HG03159 (cell line): ENCODE data around the gene NEBL.

Source experiments
- ATAC-seq: cut with Tn5 transposase; IDR thresholded peaks from one replicate; pipeline ENCODE4 v1.9.1; 2021; ENCODE audit warnings: mild to moderate bottlenecking, moderate library complexity; ENCODE audit not compliant: unreplicated experiment

NEBL gene

DNA sequence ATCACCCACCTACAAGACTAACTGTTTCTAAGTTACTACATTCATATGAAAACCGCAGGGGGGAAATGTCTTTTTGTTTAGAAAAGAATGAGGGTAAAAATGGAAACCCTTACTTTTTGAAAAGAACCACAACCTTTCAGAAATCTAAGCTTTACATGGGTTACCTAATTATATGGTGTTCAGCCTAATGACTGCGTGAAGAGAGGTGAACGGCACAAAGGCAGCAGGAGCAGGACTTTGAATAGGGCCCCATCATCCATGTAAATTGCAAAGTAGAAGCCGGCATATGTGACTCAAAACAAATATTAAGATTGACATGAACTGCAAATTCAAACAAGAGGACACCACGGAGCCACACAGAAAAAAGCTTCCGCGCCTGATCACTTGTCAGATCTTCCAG, 25.1 kb downstream of the NEBL start:
- ATAC-seq, result no peak

DNA sequence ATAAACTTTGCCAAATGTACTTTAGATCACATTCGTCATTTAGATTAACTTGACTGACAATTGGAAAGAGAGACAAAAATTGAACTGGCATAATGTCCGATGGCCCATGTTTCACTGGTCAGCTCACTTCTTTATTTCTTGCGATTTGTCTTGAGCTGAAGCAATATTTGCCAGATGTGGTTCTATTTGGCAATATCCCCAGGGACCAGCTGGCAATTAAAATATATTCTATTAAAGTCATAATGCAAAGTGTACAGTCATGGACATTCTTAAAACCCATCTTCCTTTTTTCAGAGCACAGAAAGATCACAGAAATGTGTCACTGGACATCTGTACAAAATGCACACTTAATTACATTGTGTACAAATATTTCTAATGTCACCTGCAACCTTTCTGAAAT, 26.3 kb downstream of the NEBL start:
- no peak for ATAC-seq

DNA sequence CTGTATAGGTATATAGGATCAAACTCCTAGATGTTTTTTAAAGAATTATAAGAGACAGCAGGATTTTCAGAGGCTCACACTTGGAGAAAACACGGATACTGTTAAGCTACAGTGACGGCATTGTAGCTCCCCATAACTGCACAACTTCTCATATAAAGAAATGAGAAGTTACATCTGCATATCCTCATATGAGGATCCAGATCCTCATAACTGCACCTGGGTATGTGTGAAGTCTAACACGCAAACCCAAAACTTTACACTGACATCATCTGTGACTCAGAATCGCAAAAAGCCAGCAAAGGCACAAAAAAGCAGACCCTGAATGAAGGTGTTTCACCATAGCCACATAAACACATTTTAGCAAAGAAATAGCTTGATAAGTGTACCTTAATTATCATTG, 34.1 kb downstream of the NEBL start:
- ATAC-seq, result no peak

DNA sequence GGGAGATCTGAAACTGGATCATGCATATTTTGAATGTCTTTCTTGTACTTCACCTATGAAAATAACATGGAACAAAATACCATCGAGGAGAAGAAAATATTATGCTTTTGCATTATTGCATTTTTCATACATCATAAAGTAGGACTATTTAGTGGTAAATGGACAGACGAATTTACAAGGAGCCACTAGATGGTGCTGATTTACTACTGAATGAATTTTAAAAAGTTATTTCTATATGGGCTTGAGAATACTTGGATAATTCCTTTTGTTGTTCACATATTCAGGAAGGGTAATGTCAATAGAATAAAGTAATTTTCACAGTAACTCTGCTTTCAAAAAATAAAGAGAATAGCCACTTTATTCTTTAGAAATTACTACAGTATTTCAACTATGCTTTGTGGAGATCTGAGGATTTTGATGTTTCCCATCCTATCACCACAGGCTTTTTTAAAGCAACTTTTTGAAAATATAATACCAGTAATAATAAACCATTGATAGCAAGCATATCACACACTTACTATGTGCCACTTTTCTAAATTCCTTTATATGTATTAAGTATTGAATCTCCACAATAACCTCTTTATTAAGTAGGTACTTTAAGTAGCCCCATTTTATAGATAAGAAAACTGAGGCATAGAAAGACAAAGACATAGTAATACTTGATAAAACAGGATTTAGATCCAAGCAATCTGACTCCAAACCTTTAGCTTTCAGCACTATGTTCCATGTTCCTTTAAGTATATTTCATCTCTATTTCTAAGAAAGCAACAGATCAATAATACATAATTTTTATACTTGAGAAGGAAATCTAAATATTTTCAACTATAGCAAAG, 38.6 kb downstream of the NEBL start:
- ATAC-seq, result no peak

DNA sequence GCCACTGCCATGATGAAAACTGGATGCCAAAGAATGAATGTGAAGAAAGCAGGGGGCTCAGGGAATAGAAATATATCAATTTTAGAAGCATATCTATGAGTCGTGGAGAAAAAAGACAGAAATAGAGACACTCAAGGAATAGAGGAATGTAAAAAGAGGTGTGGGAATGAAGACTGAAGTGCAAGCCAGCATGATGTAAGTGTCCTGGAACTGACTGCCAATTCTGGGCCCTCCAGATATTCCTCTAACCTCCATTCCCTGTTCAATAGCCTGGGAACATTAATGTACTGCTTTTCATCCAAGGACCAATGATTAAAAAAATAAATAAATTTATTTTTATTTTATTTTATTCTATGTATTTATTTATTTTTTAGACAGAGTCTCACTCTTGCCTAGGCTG, 40.6 kb downstream of the NEBL start:
- no peak for ATAC-seq

DNA sequence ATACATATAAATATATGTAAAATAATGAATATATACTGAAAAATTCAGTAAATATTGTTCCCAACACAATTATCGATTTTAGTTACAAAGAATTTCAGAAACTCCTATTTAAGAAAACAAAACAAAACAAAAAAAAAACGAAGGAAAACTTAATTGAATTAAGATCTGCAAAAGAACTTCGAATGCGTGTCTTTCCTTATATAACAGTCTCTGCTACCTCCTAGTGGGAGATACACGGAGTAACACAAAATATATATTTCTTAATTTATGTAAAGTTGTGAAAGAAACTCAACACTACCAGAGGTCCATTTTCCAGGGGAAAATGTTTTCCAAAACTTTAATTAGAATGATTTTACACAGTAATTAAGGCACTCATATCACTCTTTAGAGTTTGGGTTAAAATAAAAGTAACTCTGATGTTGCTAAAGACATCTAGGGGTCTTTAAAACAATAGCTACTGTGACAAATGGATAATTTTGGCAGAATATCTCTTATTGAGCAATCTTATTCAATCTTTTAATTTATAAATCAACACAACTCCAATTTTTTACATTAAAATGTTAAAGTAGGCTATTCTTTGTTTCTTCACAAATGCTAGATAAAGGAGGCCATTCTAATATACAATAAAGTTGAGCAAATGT, 41.6 kb downstream of the NEBL start:
- ATAC-seq, result no peak

DNA sequence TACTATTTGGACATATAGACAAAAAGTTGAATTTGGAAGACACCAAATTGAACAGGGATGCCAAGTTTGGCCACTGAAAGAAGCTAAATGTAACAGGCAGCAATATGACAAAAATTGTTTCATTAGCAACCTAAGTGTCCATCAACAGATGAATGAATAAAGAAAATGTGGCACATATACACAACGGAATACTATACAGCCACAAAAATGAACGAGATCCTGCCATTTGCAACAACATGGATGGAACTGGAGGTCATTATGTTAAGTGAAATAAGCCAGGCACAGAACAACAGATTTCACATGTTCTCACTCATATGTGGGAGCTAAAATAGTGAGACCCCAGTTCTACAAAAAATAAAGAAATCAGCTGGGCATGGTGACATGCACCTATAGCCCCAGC, 43.8 kb downstream of the NEBL start:
- no peak for ATAC-seq

DNA sequence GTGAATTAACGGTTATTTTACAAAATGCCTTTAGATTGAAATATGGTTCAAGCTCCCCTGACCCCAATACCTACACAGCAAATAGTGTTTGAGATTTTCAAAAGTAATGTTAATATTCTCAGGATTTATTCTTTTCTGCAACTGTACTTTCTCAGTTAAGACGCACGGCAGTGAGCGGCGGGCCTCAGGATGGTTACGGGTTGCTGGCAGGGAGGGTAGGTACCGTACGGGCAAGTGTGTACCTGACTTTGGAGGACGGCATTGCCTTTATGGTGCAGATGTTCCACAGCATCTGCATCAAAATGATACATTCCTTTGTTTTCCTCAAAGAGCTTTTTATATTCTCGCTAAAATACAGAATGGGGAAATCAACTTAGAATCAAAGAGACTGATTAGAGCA, 44.8 kb downstream of the NEBL start:
- no peak for ATAC-seq

DNA sequence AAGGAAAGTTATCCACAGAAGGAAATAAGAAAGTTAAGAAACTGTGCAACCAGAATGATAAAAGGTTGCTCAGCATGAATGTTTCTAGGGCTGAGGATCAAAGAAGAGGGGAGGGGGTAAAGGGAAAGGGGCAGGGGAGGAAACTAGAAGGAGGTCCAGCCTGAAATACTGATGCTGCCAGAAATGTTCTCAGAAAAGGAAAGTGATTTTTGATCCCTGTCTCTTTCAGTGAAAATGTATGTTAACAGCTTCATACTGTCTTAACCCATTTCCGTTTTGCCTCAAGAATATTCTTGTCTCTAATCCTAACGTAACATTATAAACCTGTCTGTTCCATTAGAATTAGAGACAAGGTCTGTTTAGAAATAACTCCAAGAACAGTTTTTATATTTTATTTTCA, 49.6 kb downstream of the NEBL start:
- ATAC-seq, result no peak

DNA sequence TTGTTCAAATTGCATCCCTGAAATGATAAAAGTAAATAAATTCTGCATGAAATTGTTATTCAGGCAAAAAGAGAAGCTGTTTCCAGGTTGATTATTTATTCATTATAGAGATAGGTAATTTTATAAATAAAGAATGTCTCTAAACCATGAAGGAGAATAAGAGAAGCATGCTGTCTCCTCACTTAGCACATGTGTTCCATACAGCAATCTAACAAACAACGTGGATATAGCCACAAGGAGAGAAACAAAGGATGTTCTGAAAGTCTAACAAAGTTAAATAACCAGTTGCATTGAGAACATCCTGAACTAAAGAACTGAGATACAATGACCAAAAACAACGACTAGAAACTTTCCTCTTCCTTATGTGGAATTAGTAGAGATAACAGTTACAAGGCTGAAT, 50.8 kb downstream of the NEBL start:
- ATAC-seq, result no peak

DNA sequence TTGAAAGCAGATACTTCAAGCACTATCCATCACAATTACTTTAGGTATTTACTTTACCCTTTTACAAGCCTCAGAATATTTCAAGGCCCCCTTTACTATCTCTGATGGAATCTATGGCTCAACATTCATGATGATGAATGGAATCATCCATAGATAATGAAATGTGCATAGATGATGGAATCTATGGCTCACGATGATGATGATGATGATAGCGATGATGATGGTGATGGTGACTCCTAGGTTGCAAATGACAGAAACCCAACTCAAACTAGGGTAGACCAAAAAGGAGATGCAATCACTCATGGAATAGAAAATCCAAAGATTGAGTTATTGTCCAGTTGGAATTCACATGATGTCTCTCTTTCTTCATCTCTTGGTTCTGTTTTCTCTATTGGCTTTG, 55.7 kb downstream of the NEBL start:
- no peak for ATAC-seq

DNA sequence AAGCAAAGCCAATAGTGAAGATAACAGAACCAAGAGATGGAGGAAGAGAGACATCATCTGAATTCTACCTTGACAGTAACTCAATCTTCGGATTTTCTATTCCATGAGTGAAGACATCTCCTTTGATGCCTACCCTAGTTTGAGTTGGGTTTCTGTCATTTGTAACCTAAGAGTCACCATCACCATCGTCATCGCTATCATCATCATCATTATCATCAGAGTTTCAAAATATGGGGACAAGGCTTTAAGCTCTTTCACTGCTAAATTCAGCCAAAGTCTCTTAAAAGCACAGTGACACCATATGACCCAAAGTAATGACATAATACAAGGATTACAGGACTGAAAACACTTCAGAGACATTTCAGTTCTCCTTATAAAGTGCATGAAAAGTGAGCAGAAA, 57.2 kb downstream of the NEBL start:
- no peak for ATAC-seq

DNA sequence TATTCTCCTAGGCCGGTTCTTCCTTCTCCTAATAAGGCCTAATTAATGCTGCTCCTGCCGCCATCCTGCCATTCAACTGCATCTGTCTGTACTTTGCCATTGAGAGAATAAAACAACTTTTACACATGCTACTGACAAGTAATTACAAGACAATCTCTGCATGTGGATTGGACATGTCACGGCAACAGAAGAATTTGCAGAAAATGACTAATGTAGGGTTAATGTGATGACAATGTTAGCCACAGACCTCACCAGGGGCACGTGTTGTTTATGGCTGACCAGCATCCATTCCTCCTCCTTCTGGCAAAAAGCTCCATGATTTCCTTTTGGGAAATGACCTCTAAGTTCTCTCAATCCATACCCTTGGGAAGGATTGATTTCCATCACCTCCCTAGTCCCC, 58.0 kb downstream of the NEBL start:
- no peak for ATAC-seq

DNA sequence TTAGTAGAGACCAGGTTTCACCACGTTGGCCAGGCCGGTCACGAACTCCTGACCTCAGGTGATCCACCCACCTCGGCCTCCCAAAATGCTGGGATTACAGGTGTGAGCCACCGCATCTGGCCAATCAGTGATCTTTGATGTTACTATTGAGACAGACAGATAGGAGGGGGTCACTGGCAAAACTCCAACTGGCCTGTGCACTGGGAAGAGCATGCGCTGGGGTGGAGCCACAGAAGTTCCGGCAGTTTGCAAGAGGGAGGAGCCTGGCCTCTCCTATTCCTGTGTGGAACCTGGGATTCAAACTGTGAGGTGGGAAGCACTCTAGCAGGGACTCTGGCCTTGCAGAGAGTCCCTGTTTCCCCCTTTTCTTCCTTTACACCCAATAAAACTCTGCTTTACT, 60.7 kb downstream of the NEBL start:
- no peak for ATAC-seq

DNA sequence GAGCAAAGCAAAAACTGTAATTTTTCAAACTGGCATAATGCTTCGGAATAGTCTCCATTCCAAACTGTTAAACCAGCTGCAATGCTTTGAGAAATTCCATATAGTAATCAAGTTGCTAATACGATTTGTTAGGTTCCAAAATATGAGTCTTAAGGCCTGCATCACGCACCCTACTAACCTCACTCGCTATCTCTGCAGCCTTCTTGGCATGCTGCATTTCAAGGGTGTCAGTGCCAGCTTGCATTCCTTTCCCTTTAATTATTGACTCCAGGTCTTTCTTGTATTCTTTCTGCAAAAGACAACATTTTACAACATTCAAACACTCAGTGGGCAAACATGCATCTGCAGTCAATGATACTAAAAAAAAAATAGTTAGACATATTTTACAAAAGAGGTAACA, 61.8 kb downstream of the NEBL start:
- no peak for ATAC-seq

DNA sequence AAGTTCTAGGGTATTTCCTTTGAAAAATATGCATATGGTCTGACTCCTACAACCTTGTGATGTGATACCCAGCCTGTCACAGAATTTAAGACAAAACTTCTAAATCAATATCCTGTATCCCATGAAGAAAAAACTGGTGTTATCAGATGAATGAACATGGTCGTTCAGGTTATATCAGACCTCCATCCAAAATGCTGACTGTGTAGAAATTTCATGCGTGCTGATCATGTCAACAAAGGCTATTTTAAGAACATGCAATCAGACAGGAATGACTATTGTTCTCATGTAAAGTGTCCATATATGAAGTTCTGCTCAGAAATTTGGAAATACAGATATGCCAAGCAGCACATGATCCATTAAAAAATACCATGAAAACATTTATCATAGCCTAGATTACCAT, 62.3 kb downstream of the NEBL start:
- no peak for ATAC-seq

DNA sequence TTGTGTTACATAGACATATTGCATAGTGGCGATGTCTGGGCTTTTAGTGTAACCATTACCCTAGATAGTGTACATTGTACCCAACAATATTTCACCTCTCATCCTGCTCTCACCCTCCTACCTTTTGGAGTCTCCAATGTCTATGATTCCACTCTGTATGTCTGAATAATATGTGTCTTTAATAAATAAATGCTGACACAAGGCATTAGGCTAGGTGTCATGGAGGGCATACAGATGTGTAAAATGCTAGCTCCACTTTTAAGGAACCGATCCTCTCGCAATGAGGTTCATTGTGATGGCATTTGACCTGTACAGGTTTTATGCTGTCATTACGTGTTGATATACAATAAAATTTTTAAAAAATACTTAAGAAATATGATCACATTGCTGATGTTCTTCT, 74.3 kb downstream of the NEBL start:
- ATAC-seq, result no peak

DNA sequence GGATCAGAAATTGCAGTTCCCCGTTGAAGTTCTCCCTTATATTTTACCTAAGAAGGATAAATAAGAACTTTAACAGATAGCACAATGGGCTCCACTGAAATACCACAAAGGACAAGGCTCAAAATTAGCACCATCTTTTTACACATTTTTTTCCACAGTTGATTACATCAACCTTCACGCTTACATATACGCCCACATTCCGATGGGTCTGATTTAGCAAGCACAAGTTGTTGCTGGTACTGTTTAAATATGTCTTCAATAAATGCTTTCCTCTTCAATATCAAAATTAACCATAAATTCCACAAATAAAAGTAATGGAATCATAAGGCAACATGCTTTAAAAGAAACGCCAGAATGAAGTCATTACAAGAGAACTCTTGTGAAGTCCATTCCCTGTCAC, 79.5 kb downstream of the NEBL start:
- no peak for ATAC-seq

DNA sequence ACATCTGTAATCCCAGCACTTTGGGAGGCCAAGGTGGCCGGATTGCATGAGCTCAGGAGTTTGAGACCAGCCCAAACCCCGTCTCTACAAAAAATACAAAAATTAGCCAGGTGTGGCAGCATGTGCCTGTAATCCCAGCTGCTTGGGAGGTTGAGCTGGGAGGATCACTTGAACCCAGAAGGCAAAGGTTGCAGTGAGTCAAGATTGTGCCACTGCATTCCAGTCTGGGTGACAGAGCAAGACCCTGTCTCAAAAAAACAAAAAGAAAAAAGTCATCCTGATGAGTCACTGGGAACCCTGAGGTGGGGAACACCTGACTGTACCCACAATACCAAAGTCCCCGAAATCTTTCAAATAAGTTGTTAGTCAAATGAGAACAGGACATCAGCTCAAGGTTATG, 80.0 kb downstream of the NEBL start:
- no peak for ATAC-seq

DNA sequence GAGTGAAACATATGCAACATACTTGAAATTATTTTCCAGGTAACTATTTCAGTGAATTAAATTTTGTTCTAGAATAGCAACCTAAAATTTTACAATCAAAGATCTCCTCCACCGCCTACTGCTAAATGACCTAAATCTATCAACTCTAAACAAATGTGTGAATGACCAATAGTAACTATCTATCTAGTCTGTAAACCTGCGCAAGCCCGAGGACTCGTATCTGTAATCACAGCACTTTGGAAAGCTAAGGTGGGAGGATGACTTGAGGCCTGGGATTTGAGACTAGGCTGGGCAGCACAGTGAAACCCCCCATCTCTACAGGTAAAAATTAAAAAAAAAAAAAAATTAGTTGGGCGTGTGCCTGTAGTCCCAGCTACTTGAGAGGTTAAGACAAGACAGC, 83.0 kb downstream of the NEBL start:
- no peak for ATAC-seq

DNA sequence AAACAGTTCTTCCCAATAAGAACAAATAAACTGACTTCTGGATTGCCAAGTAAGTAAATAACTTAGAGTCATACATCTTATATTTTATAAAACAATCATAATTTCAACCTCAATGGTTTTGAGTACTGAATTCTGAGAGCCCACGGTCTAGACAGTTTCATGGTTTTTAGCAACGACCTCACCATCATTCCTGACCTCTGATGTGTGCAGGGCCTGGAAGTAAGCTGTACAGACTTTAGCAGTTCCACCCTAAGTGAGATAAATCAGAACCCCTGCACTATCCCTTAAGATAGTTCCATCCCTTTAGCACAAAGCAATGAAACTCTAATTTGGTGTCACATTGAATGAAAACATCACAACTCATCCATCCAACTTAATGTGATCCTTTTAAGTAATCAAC, 86.0 kb downstream of the NEBL start:
- ATAC-seq, result no peak

DNA sequence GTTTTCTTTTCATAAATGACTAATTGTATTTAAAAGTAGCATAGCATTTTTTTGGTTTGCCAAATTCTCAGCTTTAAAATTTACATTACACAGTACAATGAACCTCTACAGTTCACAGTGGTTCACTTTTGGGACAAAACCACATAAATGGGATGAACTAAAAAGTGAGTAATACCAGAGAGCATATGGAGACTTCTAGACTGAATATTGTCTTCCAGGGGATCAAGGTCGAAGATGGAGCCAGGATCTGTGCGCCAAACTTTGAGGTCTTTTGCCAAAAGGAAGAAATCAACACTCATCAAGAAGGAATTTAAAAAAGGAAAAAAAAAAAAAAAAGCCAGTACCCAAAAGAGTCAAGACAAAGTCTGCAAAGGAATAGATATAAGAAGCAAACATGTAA, 87.5 kb downstream of the NEBL start:
- ATAC-seq, result no peak

DNA sequence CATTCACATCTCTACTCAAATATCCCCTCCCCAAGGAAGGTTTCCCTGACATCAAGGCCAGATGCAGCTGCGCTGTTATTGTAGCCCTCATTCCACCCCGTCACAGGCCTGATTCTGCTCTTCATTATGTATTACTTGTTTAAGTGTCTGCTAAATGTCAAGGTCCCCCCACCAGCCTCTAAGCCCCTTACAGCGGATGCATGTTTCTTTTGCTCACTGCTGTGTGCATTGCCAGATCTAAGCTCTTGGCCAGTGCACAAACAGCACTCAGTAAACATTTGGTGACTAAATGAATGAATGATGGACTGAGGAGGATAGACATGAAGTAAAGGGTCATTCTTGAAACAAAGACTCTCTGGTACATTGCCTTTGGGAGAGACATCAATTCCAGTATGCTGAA, 90.6 kb downstream of the NEBL start:
- ATAC-seq, result no peak
